GM21390 (cell line): ENCODE results near the gene GRB2.
"Not testable (repeated sequence)": the region's sequence is repeated elsewhere in the genome, so short reads cannot be mapped to it uniquely, and the experiment has no call there.

Source experiments
- ATAC-seq: cut with Tn5 transposase; IDR thresholded peaks from one replicate; pipeline ENCODE4 v1.9.1; 2021; ENCODE audit not compliant: unreplicated experiment

GRB2 gene

DNA sequence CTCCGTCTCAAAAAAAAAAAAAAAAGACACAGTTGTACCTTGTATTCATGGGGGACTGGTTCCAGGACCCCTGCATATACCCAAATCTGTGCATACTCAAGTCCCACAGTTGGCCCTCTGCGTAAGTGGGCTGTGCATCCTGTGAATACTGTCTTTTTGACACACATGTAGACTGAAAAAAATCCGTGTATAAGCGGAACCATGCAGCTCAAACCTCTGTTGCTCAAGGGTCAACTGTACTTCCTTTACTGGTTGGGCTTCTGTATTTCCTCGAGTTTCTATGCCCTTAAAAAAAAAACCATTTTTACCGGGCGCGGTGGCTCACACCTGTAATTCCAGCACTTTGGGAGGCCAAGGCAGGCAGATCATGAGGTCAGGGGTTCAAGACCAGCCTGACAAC is 52.3 kb downstream of the GRB2 start:
- no peak for ATAC-seq

DNA sequence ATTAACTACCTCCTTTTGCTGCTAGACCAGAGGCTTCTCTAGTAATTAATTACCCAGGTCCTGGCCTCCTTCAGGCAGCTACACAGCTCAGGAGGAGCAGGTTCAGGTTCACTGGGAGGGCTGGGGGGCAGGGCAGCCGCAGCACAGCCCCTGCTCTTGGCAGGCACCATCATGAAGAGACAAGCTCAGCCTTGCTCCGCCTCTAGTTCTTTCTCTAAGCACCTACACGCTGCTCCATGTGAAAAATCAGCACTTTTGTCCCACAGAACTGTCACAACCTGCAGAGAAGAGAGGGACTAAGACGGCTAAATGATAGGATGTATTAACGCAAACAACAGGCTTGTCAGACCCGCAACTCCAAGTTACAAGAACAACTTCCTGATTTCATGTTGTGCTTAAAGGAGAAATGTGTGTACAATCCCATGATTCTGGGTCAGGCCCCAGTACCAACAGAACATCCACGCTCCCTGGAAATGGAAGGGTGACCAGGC is 53.4 kb downstream of the GRB2 start:
- ATAC-seq: no peak

DNA sequence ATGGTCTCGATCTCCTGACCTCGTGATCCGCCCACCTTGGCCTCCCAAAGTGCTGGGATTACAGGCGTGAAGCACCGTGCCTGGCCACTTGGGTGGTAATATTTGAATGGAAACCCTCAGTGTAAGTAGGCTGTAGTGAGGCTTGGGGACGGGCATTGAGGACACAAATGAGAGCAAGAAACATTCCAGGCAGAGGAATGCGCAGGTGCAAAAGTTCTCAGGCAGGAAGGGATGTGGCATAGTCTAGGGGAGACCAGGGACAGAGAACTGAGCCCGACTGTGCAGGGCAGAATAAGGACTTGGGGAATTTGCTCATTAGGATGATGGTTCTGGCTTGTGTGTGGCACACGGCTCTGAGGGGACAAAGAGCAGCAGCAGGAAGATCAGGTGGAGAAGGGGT is 54.8 kb downstream of the GRB2 start:
- no peak for ATAC-seq

DNA sequence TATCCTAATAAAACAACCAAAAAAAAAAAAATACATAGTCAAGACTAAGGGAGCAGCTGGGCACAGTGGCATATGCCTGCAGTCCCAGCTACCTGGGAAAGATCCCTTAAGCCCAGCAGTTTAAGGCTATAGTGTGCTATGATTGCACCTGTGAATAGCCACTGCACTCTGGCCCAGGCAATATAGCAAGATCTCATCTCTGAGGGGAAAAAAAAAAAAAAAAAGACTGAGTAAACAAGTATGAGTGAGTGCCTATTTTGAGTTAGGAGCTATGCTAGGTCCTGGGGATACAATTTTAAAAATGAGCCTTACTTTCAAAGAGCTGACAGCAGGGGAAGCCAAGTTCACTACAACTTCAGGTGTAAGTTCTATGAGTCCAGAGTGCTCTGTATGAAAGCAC is 55.4 kb downstream of the GRB2 start:
- no peak for ATAC-seq

DNA sequence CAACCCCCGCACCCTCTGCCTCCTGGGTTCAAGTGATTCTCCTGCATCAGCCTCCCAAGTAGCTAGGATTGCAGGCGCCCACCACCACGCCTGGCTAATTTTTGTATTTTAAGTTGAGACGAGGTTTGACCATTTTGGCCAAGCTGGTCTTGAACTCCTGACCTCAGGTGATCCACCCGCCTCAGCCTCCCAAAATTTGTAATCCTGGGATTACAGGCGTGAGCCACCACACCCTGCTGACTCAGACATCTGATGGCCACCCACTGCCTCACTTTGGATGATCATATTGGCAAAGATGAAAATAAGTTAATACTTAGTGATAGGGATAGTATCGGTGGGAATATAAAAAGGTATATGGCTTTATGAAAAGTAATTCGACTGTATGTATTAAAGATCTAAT is 55.9 kb downstream of the GRB2 start:
- no peak for ATAC-seq

DNA sequence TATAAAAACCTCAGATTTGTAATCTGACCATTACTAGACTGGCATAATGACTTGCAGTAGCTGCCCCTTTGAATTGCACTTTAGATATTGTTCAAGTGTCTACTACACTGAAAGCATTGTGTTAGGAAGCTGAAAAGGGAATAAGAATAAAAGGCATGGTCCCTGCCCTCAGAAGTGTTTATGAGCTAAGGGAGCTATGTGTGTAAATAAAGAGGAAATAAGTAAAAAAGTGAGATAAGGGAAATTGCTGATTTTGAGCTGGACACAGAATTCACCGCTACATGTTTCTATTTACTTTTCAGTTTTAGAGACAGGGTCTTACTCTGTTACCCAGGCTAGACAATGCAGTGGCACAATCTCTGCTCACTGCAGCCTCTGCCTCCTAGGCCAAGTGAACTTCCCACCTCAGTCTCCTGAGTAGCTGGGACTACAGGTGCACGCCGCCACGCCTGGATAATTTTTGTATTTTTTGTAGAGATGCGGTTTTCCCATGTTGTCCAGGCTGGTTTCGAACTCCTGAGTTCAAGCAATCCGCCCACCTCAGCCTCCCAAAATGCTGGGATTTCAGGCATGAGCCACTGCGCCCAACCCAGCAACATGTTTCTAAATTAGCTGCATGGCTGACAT is 57.0 kb downstream of the GRB2 start:
- no peak for ATAC-seq

DNA sequence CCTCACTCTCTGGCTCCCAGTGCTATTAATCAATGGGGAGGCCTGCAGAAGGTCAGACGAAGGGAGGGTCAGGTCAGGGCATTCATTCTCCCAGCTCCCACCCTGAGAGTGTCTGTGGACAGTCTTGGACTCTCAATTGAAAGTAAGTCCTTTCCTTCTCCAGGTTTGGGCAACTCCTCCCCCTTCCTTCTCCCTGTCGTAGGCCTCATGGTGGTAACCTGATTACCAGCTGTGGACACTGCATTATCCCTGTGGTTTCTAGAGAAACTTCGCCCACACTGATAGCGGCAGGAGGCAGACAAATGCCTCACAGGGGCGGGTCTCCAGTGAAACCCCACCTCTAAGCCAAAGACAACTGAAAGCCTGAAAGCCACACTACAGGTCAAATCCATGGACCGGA is 58.6 kb downstream of the GRB2 start:
- ATAC-seq: no peak

DNA sequence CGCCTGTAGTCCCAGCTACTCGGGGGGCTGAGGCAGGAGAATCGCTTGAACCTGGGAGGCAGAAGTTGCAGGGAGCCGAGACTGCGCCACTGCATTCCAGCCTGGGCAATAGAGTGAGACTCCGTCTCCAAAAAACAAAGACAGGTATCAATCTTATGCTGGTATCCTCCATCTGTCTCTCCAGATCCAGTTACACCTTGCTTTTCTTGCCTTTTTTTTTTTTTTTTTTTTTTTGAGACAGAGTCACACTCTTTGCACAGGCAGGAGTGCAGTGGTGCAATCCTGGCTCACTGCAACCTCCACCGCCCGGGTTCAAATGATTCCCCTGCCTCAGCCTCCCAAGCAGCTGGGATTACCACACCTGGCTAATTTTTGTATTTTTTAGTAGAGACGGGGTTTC is 59.1 kb downstream of the GRB2 start:
- ATAC-seq: not testable (repeated sequence)

DNA sequence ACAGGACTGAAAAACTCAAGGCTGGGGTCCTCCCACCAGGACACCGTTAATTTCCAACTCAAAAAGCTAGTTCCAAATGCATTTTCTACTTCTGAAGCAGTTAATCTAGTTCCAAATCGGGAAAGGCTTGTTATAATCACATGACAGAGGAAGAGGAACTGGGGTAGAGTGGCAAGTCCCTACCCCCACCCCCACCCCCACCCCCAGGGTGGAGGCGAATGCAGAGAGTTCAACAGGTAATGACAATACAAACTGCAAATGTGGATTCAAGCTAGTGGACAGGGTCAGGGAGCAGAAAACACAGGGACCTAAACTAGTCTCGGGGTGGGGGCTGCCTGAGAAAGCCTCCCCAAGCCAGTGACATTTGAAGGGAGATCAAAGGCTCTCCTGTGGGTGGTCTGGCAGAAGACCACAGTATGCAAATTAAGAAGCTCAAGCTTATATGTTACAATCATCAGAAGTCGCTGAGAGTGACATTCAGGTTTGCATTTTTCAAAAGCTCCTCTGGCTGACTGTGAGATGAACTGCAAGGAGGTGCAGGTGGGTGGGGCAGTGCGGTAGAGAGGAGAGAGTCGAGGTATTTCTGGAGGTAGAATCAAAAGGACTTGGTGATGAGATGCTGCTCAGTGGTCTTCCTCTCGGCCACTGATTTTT is 59.8 kb downstream of the GRB2 start:
- peak; percentile 59 for ATAC-seq

DNA sequence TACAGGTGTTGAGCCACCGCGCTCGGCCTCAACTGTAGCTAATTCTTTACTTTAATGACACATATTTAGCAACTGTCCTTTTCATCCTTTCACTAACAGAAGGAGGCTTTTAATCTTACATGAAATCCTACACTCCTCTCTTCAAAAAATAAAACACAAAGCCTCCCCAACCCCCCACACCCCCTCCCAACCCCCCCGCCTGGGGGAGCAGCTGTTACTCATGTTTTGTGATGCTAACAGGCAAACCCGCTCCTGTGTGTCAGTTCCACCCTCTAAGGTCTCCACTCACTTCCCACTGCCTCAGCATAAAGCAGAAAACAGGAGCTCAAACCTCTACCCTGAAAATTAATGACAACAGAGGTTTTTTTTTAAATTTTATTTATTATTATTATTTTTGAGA is 60.8 kb downstream of the GRB2 start:
- no peak for ATAC-seq

DNA sequence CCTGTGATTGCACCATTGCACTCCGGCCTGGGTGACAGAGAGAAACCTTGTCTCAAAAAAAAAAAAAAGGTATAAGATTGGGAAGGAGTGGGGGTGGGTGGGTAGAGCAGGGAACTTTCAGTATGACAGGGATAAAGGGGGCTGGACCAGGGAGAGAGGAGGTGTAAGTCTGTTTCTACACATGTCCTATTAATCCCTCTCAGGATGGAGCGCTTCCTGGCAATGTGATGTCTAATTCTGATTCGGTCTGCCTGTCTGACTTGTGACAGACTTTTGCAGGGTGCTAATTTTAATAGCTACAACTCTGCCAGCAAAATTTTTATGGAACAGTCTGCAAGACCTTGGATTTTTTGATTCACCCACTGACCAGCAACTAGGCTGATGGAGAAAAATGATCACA is 62.5 kb downstream of the GRB2 start:
- ATAC-seq: no peak

DNA sequence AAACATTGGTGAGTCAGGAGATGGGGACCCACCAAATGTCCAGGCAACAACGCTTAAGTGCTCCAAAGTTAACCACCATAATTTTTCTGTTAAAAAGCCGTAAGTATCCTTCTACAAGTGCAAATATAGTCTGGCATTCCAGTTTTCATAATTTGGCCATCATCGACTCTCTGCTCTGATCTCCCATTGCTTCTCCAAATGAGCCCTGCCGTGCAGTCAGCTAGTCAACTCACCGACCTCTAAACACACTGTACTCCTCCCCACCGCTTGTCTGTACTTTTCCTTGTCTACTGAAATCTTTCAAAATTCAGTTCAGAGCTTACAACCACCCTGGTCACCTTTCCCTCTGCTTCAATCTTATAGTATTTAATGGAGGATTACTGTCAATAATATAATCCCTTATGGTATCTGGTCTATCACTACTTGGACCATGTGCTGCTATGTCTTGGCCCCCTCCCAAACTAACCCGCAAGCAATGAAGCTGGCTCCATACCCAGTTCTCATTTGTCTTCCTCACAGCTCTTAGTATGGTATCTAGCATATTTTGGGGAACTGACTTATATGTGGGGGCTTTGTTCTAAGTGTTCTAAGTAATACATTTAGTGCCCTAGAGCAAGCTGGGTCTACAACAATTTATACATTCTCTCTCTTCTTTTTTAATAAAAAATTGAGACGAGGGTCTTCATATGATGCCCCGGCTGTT is 63.5 kb downstream of the GRB2 start:
- ATAC-seq: no peak

DNA sequence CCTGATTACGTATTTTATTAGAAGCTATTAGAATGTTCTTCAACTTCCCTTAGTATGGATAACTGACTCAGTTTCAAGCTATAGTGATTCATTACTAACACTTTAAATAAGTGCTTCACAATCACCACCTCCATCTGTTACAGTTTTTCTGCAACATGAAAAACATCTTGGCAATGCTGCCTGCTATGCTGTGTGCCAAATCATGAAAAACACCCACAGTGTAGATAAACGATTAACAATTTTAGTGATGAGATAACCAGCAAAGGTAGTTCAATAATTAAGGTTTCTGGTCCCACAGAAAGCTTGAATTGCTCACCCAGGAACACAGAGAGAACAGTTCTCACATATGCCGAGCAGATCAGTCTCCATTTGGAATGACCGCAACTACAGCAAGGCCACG is 64.8 kb downstream of the GRB2 start:
- ATAC-seq: no peak

DNA sequence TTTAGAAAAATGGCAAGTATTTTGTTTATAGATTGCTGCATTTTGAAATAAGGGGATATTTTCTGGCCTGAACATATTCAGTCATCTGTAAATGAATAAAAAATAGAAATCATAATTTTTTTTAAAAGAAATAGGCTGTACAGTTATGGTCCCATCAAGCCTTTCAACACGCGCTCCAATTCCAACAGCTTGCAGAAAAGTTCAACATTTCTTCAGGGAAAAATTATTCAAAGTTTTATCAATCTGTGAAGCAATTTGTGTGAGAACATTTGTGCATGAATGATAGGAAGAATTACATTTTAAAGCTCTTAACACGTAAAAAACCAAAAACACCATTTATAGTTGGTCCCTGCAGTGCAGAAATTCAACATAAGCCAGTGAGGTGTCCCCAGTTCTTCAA is 65.5 kb downstream of the GRB2 start:
- ATAC-seq: no peak

DNA sequence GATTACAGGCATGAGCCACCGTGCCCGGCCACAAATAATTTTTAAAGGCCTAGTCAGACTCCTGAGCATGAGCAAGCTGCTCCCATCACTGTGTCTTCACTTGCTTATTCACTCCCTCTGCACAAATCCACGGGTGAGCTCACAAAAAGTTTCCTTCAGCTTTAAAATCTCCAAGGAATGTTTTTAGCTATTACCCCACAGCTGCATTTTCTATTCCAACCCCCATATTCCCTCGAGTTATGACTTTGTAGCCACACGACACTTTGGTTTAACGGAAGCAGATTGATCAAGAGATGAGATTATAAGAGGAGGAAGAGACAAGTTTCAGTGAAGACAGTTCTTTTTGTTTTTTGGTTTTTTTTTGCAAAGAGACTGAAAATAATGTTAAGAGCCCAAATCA is 67.1 kb downstream of the GRB2 start:
- ATAC-seq: no peak

DNA sequence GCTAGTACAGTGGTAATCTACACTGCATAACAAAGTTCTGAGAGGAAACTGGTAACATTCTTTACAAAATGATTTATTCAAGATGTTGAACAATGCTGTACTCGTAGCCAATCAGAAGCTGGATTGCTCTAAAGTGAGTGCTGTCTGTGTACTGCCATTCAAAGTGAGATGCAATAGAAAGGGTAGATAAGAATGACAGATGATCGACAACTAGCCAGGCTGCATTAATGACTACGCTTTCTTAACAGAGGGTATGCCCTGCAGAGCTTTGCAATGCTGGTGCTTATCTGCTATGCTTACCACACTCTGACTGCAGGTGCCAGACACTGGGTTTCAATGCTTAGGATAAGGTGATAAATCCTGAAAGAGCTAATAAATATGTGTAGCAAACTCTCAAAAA is 70.2 kb downstream of the GRB2 start:
- no peak for ATAC-seq

DNA sequence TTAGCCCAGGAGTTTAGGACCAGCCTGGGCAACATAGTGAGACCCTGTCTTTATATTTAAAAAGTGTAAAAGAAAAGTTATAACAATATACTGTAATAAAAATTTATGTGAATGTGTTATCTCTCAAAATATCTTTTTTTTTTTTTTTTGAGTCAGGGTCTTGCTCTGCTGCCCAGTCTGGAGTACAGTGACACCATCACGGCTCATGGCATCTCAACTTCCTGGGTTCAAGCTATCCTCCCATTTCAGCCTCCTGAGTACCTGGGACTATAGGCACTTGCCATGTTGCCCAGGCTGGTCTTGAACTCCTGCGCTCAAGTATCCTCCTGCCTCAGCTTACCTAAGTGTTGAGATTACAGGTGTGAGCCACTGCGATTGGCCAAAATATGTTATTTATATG is 70.8 kb downstream of the GRB2 start:
- no peak for ATAC-seq

DNA sequence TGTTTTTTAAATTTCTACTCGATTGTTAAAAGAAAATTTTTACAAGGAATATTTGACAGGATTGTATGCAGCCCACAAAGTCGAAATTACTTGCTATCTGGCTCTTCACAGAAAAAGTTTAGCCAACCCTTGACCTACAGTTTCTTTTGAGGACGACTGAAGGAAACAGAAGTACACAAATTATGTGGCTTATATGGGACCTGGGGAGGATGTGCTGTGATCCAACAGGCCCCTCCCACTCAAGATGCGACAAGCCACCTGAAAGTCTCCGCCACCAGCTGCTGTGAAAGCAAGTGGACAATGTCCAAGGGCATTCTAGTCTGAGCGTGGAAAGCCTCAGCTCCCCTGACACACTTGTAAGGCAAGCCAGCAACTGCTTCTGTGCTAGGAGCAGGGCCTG is 73.8 kb downstream of the GRB2 start:
- no peak for ATAC-seq

DNA sequence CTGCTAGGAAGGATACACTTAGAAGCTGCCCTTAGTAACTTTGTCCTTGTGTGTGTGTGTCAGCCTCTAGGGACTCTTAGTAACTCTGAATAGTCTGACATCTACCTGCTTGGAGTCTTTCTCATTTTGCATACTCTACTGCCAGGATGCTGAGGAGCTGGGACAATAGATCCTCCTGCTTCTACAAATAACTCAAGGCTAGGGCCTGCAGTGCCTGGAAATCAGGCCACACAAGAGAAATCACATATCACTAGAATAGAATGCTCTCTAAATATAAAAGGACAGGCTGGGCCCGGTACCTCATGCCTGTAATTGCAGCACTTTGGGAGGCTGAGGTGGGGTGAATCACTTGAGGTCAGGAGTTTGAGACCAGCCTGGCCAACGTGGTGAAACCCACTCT is 77.7 kb downstream of the GRB2 start:
- no peak for ATAC-seq

DNA sequence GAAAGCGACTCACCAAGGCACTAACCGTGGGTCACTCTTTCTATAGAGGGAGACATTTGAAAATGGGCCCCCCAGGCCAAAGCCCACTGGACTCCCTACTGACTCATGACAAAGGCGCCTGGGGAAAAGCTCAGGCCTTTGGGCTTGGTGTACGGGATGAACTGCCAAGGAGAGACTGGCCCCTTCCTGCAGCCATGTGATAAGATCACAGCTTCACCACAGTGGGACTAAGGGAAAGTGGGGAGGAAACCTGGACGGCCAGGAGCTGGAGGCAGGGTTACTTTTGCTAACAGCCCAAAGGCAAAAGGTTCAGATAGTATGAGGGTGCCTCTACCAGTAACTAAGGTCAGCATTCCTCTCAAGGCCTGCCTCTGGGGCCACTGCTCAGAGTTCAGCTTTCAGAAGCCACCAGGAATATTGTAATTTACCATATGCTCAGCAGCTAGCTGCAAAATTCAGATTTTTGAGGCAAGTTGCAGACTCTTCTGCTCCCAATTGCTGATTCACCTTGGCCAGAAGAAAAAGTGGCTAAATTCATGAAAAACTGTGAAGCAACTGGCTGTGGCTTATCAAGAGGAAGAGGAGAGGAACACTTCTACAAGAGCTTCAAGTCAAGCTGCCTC is 79.1 kb downstream of the GRB2 start:
- no peak for ATAC-seq

DNA sequence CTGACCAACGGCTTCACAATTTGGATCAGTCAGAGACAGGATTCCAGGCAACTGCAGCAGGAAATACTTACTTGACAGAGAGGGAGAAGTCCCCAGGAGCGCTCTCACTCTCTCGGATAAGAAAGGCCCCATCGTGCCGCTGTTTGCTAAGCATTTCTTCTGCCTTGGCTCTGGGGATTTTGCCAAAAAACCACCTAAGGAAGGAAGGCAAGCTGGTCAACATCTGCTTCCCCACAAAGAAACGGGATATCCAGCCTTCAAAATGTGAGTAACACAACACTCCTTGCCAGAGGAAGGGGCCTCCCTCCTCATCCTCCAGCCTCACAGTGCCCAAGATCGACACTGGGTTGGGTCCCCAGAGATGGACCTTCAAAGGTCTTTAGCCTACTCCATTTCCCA is 79.7 kb downstream of the GRB2 start:
- no peak for ATAC-seq

DNA sequence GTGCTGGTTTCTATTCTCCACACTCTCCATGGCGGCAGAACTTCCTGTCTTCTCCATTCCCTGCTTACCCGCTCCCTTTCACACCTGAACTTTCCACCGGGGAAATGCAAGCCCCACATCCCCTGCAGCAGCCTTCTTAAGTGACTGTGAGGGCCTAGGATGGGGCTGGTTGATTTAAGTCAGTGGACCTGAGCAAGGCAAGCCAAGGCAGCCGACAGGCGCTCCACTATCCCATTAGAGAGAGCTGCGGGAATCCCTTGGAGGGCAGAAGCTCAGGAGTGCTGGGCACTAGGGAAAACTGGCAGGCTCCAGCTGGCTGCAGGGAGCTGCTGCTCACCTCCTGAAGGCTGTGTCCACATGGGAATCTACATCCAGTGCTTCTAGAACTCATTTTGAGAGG is 80.1 kb downstream of the GRB2 start:
- ATAC-seq: no peak
